H1 (cell line): ENCODE results near the gene UCP2. TPM values are rescaled to one million over a fixed set of nuclear protein-coding genes. Genes with fewer than 3 reads are reported as not detected.

Source experiments
- CEBPB ChIP-seq: IDR thresholded peaks from 2 replicates; pipeline ENCODE4 v1.6.1; 2012; ENCODE audit warnings: low read depth, low read length
- CHD1 ChIP-seq: IDR thresholded peaks from 2 replicates; pipeline ENCODE4 v1.6.1; 2012; ENCODE audit warnings: low read depth, low read length, improper control_type of control experiment
- CHD2 ChIP-seq: IDR thresholded peaks from 2 replicates; pipeline ENCODE4 v1.6.1; 2012; ENCODE audit warnings: low read length, improper control_type of control experiment
- FOSL1 ChIP-seq: IDR thresholded peaks from 2 replicates; pipeline ENCODE4 v1.6.1; 2011; ENCODE audit warnings: mild to moderate bottlenecking, low read depth, low read length, moderate library complexity; ENCODE audit not compliant: insufficient read depth
- polyA plus RNA-seq, 7 experiments: library from polyadenylated mRNA; depleted of rRNA in 3 of 7; stranded (reverse) in 5 of 7; unstranded in 2 of 7; fragments of >200 nt in 5 of 7; fragments of 200-250 nt in 2 of 7; gene quantifications; 1 replicate in 5 of 7; 2 replicates in 1 of 7; 4 replicates in 1 of 7; pipeline versions ENCODE4 v1.2.1 to v1.2.3, GENCODE V29; 2011 to 2013; ENCODE audit warnings: missing spikeins in 2 of 7, mixed read lengths in 2 of 7
- total RNA-seq: library from RNA; stranded (reverse); fragmentation: NEBNext Ultra II Directional; extraction: Animal tissue kit (Norgen Biotek cat#: 25700); gene quantifications from 2 replicates; pipeline ENCODE4 v1.2.1, GENCODE V29; 2021

Gene UCP2
- total and polyA plus RNA-seq, 2 of the 8 experiments (the other 6 are each of a cell fraction or from before 2014, with no cell fraction given), result 46.2 to 55.2 TPM

DNA sequence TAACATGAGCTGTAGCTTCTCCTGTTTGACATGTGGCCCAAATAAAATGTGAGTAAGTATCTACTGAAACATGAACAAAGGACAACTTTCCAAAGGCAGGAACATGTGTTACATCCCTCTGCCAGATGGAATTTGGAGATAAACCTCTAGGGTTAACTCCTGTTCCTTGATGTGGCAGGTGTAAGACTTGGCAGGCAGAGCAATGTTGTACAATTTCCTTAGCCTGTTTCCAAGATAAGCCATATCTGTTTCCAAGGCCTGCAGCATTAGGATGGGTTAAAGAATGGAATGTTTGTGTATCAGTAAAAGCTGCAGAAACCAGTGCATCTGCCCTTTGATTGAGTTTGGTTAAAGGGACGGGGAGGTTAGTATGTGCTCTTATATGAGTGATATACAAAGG, 40.6 kb downstream of the UCP2 start (continued):
- TF ChIP-seq CHD1 (no peak), CHD2 (no peak), CEBPB (no peak), FOSL1 (no peak)
